ENCODE data around the gene SURF2. TPM values are rescaled to one million over a fixed set of nuclear protein-coding genes. Genes with fewer than 3 reads are reported as not detected.
"Not testable (repeated sequence)": the region's sequence is repeated elsewhere in the genome, so short reads cannot be mapped to it uniquely, and the experiment has no call there.

SURF2 gene
- total and polyA plus RNA-seq, 2 experiments from 2014 or later = 38.2 to 38.3 TPM

DNA sequence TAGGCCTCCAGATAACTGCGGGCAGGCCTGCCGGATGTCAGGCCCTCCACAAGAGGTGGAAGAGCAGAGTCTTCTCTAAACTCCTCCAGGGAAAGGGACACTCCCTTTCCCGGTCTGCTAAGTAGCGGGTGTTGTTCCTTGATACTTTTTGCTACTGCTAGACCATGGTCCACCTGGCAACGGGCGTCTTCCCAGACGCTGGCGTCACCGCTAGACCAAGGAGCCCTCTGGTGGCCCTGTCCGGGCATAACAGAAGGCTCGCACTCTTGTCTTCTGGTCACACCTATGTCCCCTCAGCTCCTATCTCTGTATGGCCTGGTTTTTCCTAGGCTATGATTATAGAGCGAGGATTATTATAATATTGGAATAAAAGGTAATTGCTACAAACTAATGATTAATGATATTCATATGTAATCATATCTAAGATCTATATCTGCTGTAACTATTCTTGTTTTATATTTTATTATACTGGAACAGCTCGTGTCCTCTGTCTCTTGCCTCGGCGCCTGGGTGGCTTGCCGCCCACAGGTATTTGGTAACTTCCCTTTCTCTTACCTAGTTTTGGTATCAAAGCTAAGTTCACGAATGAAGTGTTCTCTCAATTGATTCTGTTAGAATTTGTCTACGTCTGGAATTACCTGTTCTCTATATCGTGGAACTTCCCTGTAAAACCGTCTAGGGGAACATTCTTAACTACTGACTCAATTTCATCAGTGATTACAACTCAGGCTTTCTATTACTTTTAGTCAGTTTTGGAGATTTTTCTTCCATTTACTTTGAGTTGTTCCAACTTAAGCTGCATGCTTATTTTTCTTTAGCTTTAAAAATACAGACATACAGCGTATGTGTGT is 26.8 kb upstream of the SURF2 start:
- not testable (repeated sequence) for H3K4me3 ChIP-seq; H3K9me3 ChIP-seq (ENCODE audit: low read depth); H3K4me1 ChIP-seq (ENCODE audit: low read depth); H3K27me3 ChIP-seq
- TF ChIP-seq CTCF (IDR thresholded peaks at IDR 0.05; ENCODE audit: low read depth, low read length) = peak; percentile 60
- H3K27ac ChIP-seq = peak overlapping the region; percentile 5
- H3K36me3 ChIP-seq = peaks cover 32% of the 10 kb centered on the region
- DNase-seq (ENCODE audit: low read depth in 1 of 2, low spot score in 1 of 2) = peak in 1 of 2 donors; percentile 36

GRCh38 chr9:133331221-133331620 is 25.1 kb upstream of the SURF2 start:
- no peaks in the 10 kb centered on the region for H3K27me3 ChIP-seq
- peaks cover 5% of the 10 kb centered on the region for H3K4me1 ChIP-seq (ENCODE audit: low read depth)
- H3K4me3 ChIP-seq = no peak overlapping the region
- H3K36me3 ChIP-seq = peaks cover 32% of the 10 kb centered on the region
- TF ChIP-seq CTCF (IDR thresholded peaks at IDR 0.05; ENCODE audit: low read depth, low read length) = no peak
- no peaks in the 10 kb centered on the region for H3K9me3 ChIP-seq (ENCODE audit: low read depth)
- no peak for DNase-seq (ENCODE audit: low read depth in 1 of 2, low spot score in 1 of 2)
- no peak overlapping the region for H3K27ac ChIP-seq

- DNase-seq (ENCODE audit: low read depth in 1 of 2, low spot score in 1 of 2) = no peak
- Histone ChIP-seq H3K36me3 (peaks cover 32% of the 10 kb centered on the region), H3K27me3 (no peaks in the 10 kb centered on the region), H3K9me3 (ENCODE audit: low read depth) (no peaks in the 10 kb centered on the region), H3K27ac (no peak overlapping the region), H3K4me1 (ENCODE audit: low read depth) (peaks cover 5% of the 10 kb centered on the region), H3K4me3 (no peak overlapping the region)
- no peak for TF ChIP-seq CTCF (IDR thresholded peaks at IDR 0.05; ENCODE audit: low read depth, low read length)
Observed at GRCh38 chr9:133331641-133332380, 24.5 kb upstream of the SURF2 start.

GRCh38 chr9:133332381-133332730 is 24.0 kb upstream of the SURF2 start:
- H3K9me3 ChIP-seq (ENCODE audit: low read depth) = no peaks in the 10 kb centered on the region
- no peak for TF ChIP-seq CTCF (IDR thresholded peaks at IDR 0.05; ENCODE audit: low read depth, low read length)
- H3K36me3 ChIP-seq = peaks cover 32% of the 10 kb centered on the region
- DNase-seq (ENCODE audit: low read depth in 1 of 2, low spot score in 1 of 2) = no peak
- H3K27me3 ChIP-seq = no peaks in the 10 kb centered on the region
- H3K27ac ChIP-seq = no peak overlapping the region
- H3K4me3 ChIP-seq = no peak overlapping the region
- H3K4me1 ChIP-seq (ENCODE audit: low read depth) = peaks cover 5% of the 10 kb centered on the region

DNA sequence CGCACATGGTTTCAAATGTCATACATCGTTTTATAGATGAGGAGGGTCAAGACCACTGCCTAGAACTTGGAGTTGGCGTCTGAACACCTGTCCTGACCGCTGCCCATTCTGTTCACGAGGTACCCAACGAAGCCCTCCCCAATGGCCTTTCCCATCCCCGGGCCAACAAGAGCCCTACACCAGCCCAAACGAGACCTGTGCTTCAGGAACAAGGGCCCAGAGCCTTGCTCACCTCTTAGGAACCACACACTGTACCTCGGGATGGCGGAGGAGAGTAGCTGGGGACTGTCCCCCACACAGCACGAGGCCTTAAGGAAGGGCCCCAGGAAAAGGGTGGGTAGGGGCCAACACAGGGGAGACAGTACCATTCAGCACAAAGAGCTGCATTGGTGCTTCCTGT is 23.3 kb upstream of the SURF2 start:
- no peak for TF ChIP-seq CTCF (IDR thresholded peaks at IDR 0.05; ENCODE audit: low read depth, low read length)
- peaks cover 32% of the 10 kb centered on the region for H3K36me3 ChIP-seq
- no peaks in the 10 kb centered on the region for H3K9me3 ChIP-seq (ENCODE audit: low read depth)
- no peak overlapping the region for H3K4me3 ChIP-seq
- no peak overlapping the region for H3K27ac ChIP-seq
- peaks cover 5% of the 10 kb centered on the region for H3K4me1 ChIP-seq (ENCODE audit: low read depth)
- H3K27me3 ChIP-seq = no peaks in the 10 kb centered on the region
- DNase-seq (ENCODE audit: low read depth in 1 of 2, low spot score in 1 of 2) = no peak
